CD14-positive monocyte (primary cell): ENCODE results near the gene CEBPZ. TPM values are rescaled to one million over a fixed set of nuclear protein-coding genes. Genes with fewer than 3 reads are reported as not detected.

Source experiments
- DNase-seq, 3 donors: peaks; one replicate each; pipeline ENCODE4 v3.0.0-alpha.2; 2011 to 2022
- H2AFZ ChIP-seq: 2 replicates; pipeline ENCODE4 v1.6.0; 2012; ENCODE audit warnings: mild to moderate bottlenecking, low read depth, low read length, inconsistent platforms; ENCODE audit not compliant: insufficient read depth, poor library complexity, severe bottlenecking
- H3K27ac ChIP-seq, 2 donors: 1 replicate in 1 of 2; 2 replicates in 1 of 2; pipeline ENCODE4 v1.5.1; 2012 to 2013; ENCODE audit warnings: low read length in 2 of 2, control low read depth in 1 of 2, inconsistent platforms in 1 of 2, low read depth in 1 of 2, mild to moderate bottlenecking in 1 of 2
- H3K27me3 ChIP-seq, 2 donors: one replicate each; pipeline versions ENCODE4 v1.6.0 to v1.6.1; 2011 to 2013; ENCODE audit warnings: low read length in 2 of 2; ENCODE audit not compliant: control insufficient read depth in 2 of 2, insufficient read depth in 2 of 2
- H3K36me3 ChIP-seq, 2 donors: replicated peaks in 1 of 2; 1 replicate in 1 of 2; 2 replicates in 1 of 2; pipeline versions ENCODE4 v1.5.1 to v1.6.1; 2012 to 2013; ENCODE audit warnings: low read length in 2 of 2, control low read depth in 1 of 2, inconsistent platforms in 1 of 2, mild to moderate bottlenecking in 1 of 2; ENCODE audit not compliant: insufficient read depth in 2 of 2, control insufficient read depth in 1 of 2
- H3K4me1 ChIP-seq, 2 donors: 1 replicate in 1 of 2; 2 replicates in 1 of 2; pipeline versions ENCODE4 v1.5.1 to v1.6.1; 2012 to 2013; ENCODE audit warnings: low read length in 2 of 2, control low read depth in 1 of 2, inconsistent platforms in 1 of 2, mild to moderate bottlenecking in 1 of 2, moderate library complexity in 1 of 2; ENCODE audit not compliant: insufficient read depth in 2 of 2, control insufficient read depth in 1 of 2
- H3K4me2 ChIP-seq: replicated peaks from 2 replicates; pipeline ENCODE3; 2012; ENCODE audit warnings: low read length, moderate library complexity, mild to moderate bottlenecking; ENCODE audit not compliant: poor library complexity, severe bottlenecking; ENCODE audit errors: extremely low read depth
- H3K4me3 ChIP-seq, 3 experiments: fragments of 200-600 bp in 1 of 3; sonication (generic) in 1 of 3; replicated peaks in 1 of 3; 1 replicate in 2 of 3; 2 replicates in 1 of 3; pipeline ENCODE4 v1.5.1; 2011 to 2013; ENCODE audit warnings: low read length in 3 of 3, mild to moderate bottlenecking in 3 of 3, control low read depth in 2 of 3, low read depth in 2 of 3, inconsistent platforms in 1 of 3, moderate library complexity in 1 of 3
- H3K79me2 ChIP-seq: 2 replicates; pipeline ENCODE4 v1.6.0; 2012; ENCODE audit warnings: mild to moderate bottlenecking, control low read depth, inconsistent platforms, low read length, moderate library complexity; ENCODE audit not compliant: insufficient read depth
- H3K9ac ChIP-seq: 2 replicates; pipeline ENCODE4 v1.6.0; 2017; ENCODE audit warnings: low read length, mild to moderate bottlenecking; ENCODE audit not compliant: insufficient read depth, poor library complexity, severe bottlenecking
- H3K9me3 ChIP-seq, 2 donors: replicated peaks in 1 of 2; 1 replicate in 1 of 2; 2 replicates in 1 of 2; pipeline versions ENCODE4 v1.5.1 to v1.6.1; 2012 to 2013; ENCODE audit warnings: low read length in 2 of 2, control low read depth in 1 of 2; ENCODE audit not compliant: control insufficient read depth in 1 of 2, insufficient read depth in 1 of 2
- H4K20me1 ChIP-seq: 2 replicates; pipeline ENCODE4 v1.6.0; 2012; ENCODE audit warnings: mild to moderate bottlenecking, low read length, control low read depth, moderate library complexity; ENCODE audit not compliant: insufficient read depth
- H3K27ac Mint-ChIP-seq, 7 donors: one replicate each; pipeline ENCODE4 v1.8.0; 2020; ENCODE audit warnings: mild to moderate bottlenecking in 7 of 7, mixed read lengths in 7 of 7, moderate library complexity in 6 of 7, inconsistent platforms in 2 of 7
- H3K27me3 Mint-ChIP-seq, 3 donors: one replicate each; pipeline ENCODE4 v1.8.0; 2021 to 2022; ENCODE audit warnings: low read depth in 3 of 3, mild to moderate bottlenecking in 3 of 3, mixed read lengths in 3 of 3, moderate library complexity in 3 of 3, inconsistent platforms in 1 of 3
- H3K36me3 Mint-ChIP-seq, 2 donors: one replicate each; pipeline ENCODE4 v1.8.0; 2020; ENCODE audit warnings: mixed read lengths in 2 of 2, inconsistent platforms in 1 of 2, mild to moderate bottlenecking in 1 of 2
- H3K4me1 Mint-ChIP-seq: one replicate; pipeline ENCODE4 v1.8.0; 2020; ENCODE audit warnings: mild to moderate bottlenecking, mixed read lengths
- H3K4me3 Mint-ChIP-seq, 2 donors: one replicate each; pipeline ENCODE4 v1.8.0; 2020; ENCODE audit warnings: mild to moderate bottlenecking in 2 of 2, mixed read lengths in 2 of 2, moderate library complexity in 1 of 2
- H3K9me3 Mint-ChIP-seq, 7 donors: one replicate each; pipeline ENCODE4 v1.8.0; 2020 to 2022; ENCODE audit warnings: mixed read lengths in 7 of 7, mild to moderate bottlenecking in 6 of 7, moderate library complexity in 6 of 7, inconsistent platforms in 2 of 7
- CTCF ChIP-seq: fragments of 200-600 bp; IDR thresholded peaks from one replicate; pipeline ENCODE4 v1.8.0; 2022; ENCODE audit warnings: antibody characterized with exemption, mild to moderate bottlenecking
- WGBS: methylation state at CpG from one replicate; pipeline ENCODE4 v1.1.5; 2013; ENCODE audit warnings: missing lambda C conversion rate; ENCODE audit not compliant: insufficient coverage; 5-methylcytosine and 5-hydroxymethylcytosine counted together
- intact Hi-C, 2 donors: fragments of 100-400 bp; cut with micrococcal nuclease; formaldehyde crosslinking; loops; one replicate each; pipeline versions ENCODE4 v1.15.0 to v1.15.1; 2023
- polyA minus RNA-seq: library from RNA; depleted of rRNA, polyadenylated mRNA; stranded (reverse); fragments of >200 nt; gene quantifications from 2 replicates; pipeline ENCODE4 v1.2.3, GENCODE V29; 2012
- polyA plus RNA-seq, 3 donors: library from polyadenylated mRNA; depleted of rRNA in 1 of 3; unstranded in 2 of 3; stranded (reverse) in 1 of 3; fragments of 300-500 nt in 2 of 3; fragments of >200 nt in 1 of 3; fragmentation: Illumina TruSeq in 2 of 3; gene quantifications; 1 replicate in 2 of 3; 2 replicates in 1 of 3; pipeline ENCODE4 v1.2.3, GENCODE V29; 2012 to 2021
- total RNA-seq, 12 experiments: library from RNA in 1 of 12; stranded (reverse) in 1 of 12; fragments of 120-200 nt in 1 of 12; gene quantifications; one replicate each; pipeline ENCODE4 v1.2.4 and lab custom pipeline; 2013 to 2026; ENCODE audit warnings: mixed read lengths in 6 of 12, inconsistent platforms in 1 of 12

The CEBPZ gene
- 37.7 TPM for total RNA-seq (2013)
- 10 to 100 TPM in 2 of 3 donors, 1 to 10 TPM in 1; 5.7 to 11.2 (median 11.1) TPM for polyA plus RNA-seq
- polyA minus RNA-seq = 6.0 and 8.3 TPM in 2 replicates
- 45.9 to 90.3 (median 59.9) reads per million in 11 experiments for total RNA-seq (lab: John Stamatoyannopoulos, UW)

GRCh38 chr2:37231241-37232130, at the start of gene CEBPZ, which contains the start of gene NDUFAF7:
TSS of gene CEBPZ (minus strand) at chr2:37231596. CDS start at chr2:37231567, 29 bp downstream.
TSS of gene NDUFAF7 (plus strand) at chr2:37231658. CDS start at chr2:37231706, 48 bp downstream.
- Mint-ChIP-seq H3K9me3 (peaks cover 0 to 3% (median 0%) of the 10 kb centered on the region in 7 donors), H3K36me3 (peaks cover 41 to 44% of the 10 kb centered on the region in 2 donors), H3K27me3 (no peaks in the 10 kb centered on the region), H3K4me1 (no peaks in the 10 kb centered on the region), H3K27ac (no peak within 1 kb of the TSS), H3K4me3 (no peak within 1 kb of the TSS)
- Histone ChIP-seq H3K9ac (peak within 1 kb of the TSS; percentile 88), H3K4me2 (peak within 1 kb of the TSS; percentile 97), H3K9me3 (no peaks in the 10 kb centered on the region), H3K79me2 (peaks cover 87% of the 10 kb centered on the region), H3K4me3 (peak within 1 kb of the TSS; percentile 70 to 96 (median 87)), H4K20me1 (peaks cover 17% of the 10 kb centered on the region), H3K4me1 (peaks cover 23 to 27% of the 10 kb centered on the region in 2 donors), H3K36me3 (peaks cover 26 to 38% of the 10 kb centered on the region in 2 donors), H2AFZ (peak within 1 kb of the TSS; percentile 97), H3K27me3 (no peaks in the 10 kb centered on the region), H3K27ac (peak within 1 kb of the TSS; percentile 86 to 96)
- intact Hi-C loops = loop anchor here (5.0 kb wide), 1 partner anchor 34 kb away; the partner anchor contains the start of gene CEBPZOS (in 2 of the 2)
- no peak for TF ChIP-seq CTCF
- DNase-seq = peak; percentile 87 to 88 (median 88)
- WGBS = under 1% methylated on average over 71 of the region's 73 CpGs

- Histone ChIP-seq H3K79me2 (no peaks in the 10 kb centered on the region), H2AFZ (no peak overlapping the region), H3K9ac (no peak overlapping the region), H3K4me1 (peaks cover 23% of the 10 kb centered on the region in 2 donors), H3K27ac (no peak overlapping the region), H3K27me3 (no peaks in the 10 kb centered on the region), H3K36me3 (peaks cover 43 to 96% of the 10 kb centered on the region in 2 donors), H3K4me3 (no peak overlapping the region), H4K20me1 (peaks cover 4% of the 10 kb centered on the region), H3K9me3 (no peaks in the 10 kb centered on the region), H3K4me2 (no peak overlapping the region)
- Mint-ChIP-seq H3K4me1 (peaks cover 35% of the 10 kb centered on the region), H3K27ac (no peak overlapping the region), H3K9me3 (peaks cover 0 to 2% (median 0%) of the 10 kb centered on the region in 7 donors), H3K4me3 (no peak overlapping the region), H3K27me3 (peaks cover 0 to 2% (median 0%) of the 10 kb centered on the region in 3 donors), H3K36me3 (peaks cover 54 to 62% of the 10 kb centered on the region in 2 donors)
- intact Hi-C loops = no loop called here
- TF ChIP-seq CTCF = no peak
- DNase-seq = no peak
- no CpG with 5 or more reads among the region's 2 CpGs for WGBS
Measured at GRCh38 chr2:37276291-37276690, 44.9 kb upstream of the CEBPZ start.
